Activated T-cell treated with anti-CD3 and anti-CD28 coated beads, Interleukin-2, amount 50 U/mL, for 24 hours (primary cell): ENCODE data around the gene TUBAL3.

Source experiments
- DNase-seq: peaks from one replicate; pipeline ENCODE4 v3.0.0-alpha.2; 2020
- H3K27ac Mint-ChIP-seq: 2 replicates; pipeline ENCODE4 v1.8.0; 2020; ENCODE audit warnings: mild to moderate bottlenecking, mixed read lengths
- H3K27me3 Mint-ChIP-seq: 2 replicates; pipeline ENCODE4 v1.8.0; 2020; ENCODE audit warnings: mixed read lengths
- H3K36me3 Mint-ChIP-seq: 2 replicates; pipeline ENCODE4 v1.8.0; 2020; ENCODE audit warnings: low read depth, mixed read lengths
- H3K4me1 Mint-ChIP-seq: 2 replicates; pipeline ENCODE4 v1.8.0; 2020; ENCODE audit warnings: low read depth, mixed read lengths
- H3K4me3 Mint-ChIP-seq: 2 replicates; pipeline ENCODE4 v1.8.0; 2020; ENCODE audit warnings: mild to moderate bottlenecking, moderate library complexity, mixed read lengths
- H3K9me3 Mint-ChIP-seq: 2 replicates; pipeline ENCODE4 v1.8.0; 2020; ENCODE audit warnings: mixed read lengths

TUBAL3 gene

GRCh38 chr10:5354068-5354467, 50.6 kb downstream of the TUBAL3 start:
- DNase-seq, result no peak
- H3K27me3 Mint-ChIP-seq, result no peaks in the 10 kb centered on the region
- H3K27ac Mint-ChIP-seq, result no peak overlapping the region

GRCh38 chr10:5349362-5349761, 55.3 kb downstream of the TUBAL3 start:
- H3K4me1 Mint-ChIP-seq, result no peaks in the 10 kb centered on the region
- H3K9me3 Mint-ChIP-seq, result no peaks in the 10 kb centered on the region

More at GRCh38 chr10:5354068-5354467, 50.6 kb downstream of the TUBAL3 start:
- peaks cover 15% of the 10 kb centered on the region for H3K4me1 Mint-ChIP-seq
- no peaks in the 10 kb centered on the region for H3K36me3 Mint-ChIP-seq
- no peak overlapping the region for H3K4me3 Mint-ChIP-seq
- H3K9me3 Mint-ChIP-seq, result no peaks in the 10 kb centered on the region

GRCh38 chr10:5346881-5347280, 57.7 kb downstream of the TUBAL3 start:
- H3K27me3 Mint-ChIP-seq, result no peaks in the 10 kb centered on the region
- no peak overlapping the region for H3K4me3 Mint-ChIP-seq
- no peak for DNase-seq
- H3K9me3 Mint-ChIP-seq, result no peaks in the 10 kb centered on the region
- no peaks in the 10 kb centered on the region for H3K36me3 Mint-ChIP-seq
- no peak overlapping the region for H3K27ac Mint-ChIP-seq
- no peaks in the 10 kb centered on the region for H3K4me1 Mint-ChIP-seq

More at GRCh38 chr10:5349362-5349761, 55.3 kb downstream of the TUBAL3 start:
- Mint-ChIP-seq H3K27me3 (no peaks in the 10 kb centered on the region), H3K4me3 (no peak overlapping the region), H3K27ac (no peak overlapping the region), H3K36me3 (no peaks in the 10 kb centered on the region)
- no peak for DNase-seq

DNA sequence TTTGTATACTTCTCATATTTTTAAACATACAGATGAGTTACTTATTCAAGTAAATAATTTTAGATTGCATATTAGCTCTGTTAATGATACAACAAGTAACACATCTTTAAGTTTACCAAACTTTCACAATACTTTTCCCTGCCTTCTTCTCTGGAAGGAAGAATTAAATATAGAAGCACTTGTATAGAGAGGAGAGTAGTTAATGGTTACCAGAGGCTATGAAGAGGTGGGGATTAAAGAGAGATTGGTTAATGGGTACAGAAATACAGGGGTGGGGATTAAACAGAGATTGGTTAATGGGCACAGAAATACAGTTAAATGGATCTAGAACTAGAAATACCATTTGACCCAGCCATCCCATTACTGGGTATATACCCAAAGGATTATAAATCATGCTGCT, 59.9 kb downstream of the TUBAL3 start:
- H3K36me3 Mint-ChIP-seq, result no peaks in the 10 kb centered on the region
- no peak for DNase-seq
- no peaks in the 10 kb centered on the region for H3K27me3 Mint-ChIP-seq
- H3K9me3 Mint-ChIP-seq, result no peaks in the 10 kb centered on the region
- no peak overlapping the region for H3K4me3 Mint-ChIP-seq
- no peak overlapping the region for H3K27ac Mint-ChIP-seq
- no peaks in the 10 kb centered on the region for H3K4me1 Mint-ChIP-seq

GRCh38 chr10:5343979-5344378, 60.6 kb downstream of the TUBAL3 start:
- Mint-ChIP-seq H3K27me3 (no peaks in the 10 kb centered on the region), H3K4me3 (no peak overlapping the region), H3K27ac (no peak overlapping the region), H3K36me3 (no peaks in the 10 kb centered on the region), H3K4me1 (no peaks in the 10 kb centered on the region), H3K9me3 (no peaks in the 10 kb centered on the region)
- no peak for DNase-seq

DNA sequence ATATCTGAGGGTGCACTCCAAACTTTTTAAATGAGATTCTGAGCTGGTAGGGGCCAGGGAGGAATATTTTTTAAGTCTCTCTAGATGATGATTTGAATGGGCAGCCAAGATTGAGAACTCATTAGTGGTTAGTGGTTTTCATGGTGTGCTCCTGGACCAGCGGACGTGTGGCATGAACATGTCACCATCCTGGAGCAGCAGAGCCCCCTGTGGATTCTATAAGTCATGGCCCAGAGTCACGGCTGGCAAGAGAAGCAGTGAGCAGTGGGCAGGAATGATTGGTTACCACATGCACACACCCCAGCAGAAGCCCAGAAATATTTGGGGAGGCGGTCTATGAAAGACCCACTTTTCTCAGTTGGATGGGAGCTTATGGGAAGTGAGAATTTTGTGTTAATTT, 61.1 kb downstream of the TUBAL3 start:
- H3K27ac Mint-ChIP-seq, result no peak overlapping the region
- H3K9me3 Mint-ChIP-seq, result no peaks in the 10 kb centered on the region
- no peaks in the 10 kb centered on the region for H3K36me3 Mint-ChIP-seq
- no peak for DNase-seq
- no peaks in the 10 kb centered on the region for H3K4me1 Mint-ChIP-seq
- no peak overlapping the region for H3K4me3 Mint-ChIP-seq
- H3K27me3 Mint-ChIP-seq, result no peaks in the 10 kb centered on the region
